ENCODE data around the gene BMPER. TPM values are rescaled to one million over a fixed set of nuclear protein-coding genes. Genes with fewer than 3 reads are reported as not detected.

Gene BMPER
- total RNA-seq, 4 donors from 2014 or later = 0.27 to 0.53 (median 0.34) TPM

- WGBS, 2 donors = 79 to 88% methylated on average over 3 of the region's 3 CpGs
- H3K4me3 ChIP-seq (ENCODE audit: low read depth, poor library complexity, severe bottlenecking) = no peak overlapping the region
- intact Hi-C loops (cut with DNase I; ENCODE audit: low total_unique reads) = no loop called here
- TF ChIP-seq POLR2A (IDR thresholded peaks at IDR 0.05) = no peak
- TF ChIP-seq, protein P1, sequence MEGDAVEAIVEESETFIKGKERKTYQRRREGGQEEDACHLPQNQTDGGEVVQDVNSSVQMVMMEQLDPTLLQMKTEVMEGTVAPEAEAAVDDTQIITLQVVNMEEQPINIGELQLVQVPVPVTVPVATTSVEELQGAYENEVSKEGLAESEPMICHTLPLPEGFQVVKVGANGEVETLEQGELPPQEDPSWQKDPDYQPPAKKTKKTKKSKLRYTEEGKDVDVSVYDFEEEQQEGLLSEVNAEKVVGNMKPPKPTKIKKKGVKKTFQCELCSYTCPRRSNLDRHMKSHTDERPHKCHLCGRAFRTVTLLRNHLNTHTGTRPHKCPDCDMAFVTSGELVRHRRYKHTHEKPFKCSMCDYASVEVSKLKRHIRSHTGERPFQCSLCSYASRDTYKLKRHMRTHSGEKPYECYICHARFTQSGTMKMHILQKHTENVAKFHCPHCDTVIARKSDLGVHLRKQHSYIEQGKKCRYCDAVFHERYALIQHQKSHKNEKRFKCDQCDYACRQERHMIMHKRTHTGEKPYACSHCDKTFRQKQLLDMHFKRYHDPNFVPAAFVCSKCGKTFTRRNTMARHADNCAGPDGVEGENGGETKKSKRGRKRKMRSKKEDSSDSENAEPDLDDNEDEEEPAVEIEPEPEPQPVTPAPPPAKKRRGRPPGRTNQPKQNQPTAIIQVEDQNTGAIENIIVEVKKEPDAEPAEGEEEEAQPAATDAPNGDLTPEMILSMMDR (IDR thresholded peaks at IDR 0.05) = no peak
- DNase-seq (ENCODE audit: low spot score in 2 of 2) = no peak
These were observed 65.8 kb downstream of the BMPER start for GRCh38 chr7:33971106-33971505.

DNA sequence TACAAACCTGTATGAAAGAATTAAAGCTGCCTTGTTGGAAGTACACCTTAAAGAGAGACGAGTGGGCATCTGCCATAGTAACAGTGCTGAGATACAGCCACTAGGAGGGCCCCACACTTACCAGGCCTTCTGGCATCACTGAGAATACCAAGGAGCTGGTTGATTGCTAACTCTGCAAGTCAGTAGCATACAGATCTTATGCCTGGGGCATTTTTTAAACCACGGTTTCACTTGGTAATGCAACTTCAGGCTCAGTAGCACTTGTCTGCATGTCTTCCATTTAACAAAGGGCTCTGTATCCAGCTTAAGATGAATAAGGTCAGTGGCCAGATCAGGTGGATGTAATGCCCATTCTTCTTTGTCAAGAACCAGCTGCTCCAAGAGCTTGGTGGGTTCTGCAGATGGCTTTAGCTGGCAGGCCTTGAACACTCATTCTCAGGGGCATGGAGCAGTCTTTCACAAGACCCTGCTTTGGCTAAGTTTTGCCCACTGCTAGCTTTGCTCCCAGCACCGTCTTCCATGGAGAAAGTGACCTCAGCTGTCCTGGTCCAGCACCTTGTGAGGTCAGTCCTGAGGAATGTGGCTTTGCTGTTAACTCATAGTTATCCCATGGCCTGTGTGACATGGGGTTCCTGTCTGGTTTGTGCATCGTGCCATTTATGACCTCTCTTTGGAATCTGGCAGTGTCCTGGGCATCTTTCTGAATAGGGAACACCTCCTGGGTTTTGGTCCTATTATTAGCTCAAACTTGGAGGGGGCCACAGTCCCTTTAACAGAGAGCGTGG, 68.1 kb downstream of the BMPER start:
- 71 to 80% methylated on average over 5 of the region's 5 CpGs for WGBS, 2 donors
- TF ChIP-seq, protein P1 (IDR thresholded peaks at IDR 0.05) = no peak
- no peak for TF ChIP-seq POLR2A (IDR thresholded peaks at IDR 0.05)
- no peak for DNase-seq (ENCODE audit: low spot score in 2 of 2)
- intact Hi-C loops (cut with DNase I; ENCODE audit: low total_unique reads) = no loop called here
- no peak overlapping the region for H3K4me3 ChIP-seq (ENCODE audit: low read depth, poor library complexity, severe bottlenecking)

DNA sequence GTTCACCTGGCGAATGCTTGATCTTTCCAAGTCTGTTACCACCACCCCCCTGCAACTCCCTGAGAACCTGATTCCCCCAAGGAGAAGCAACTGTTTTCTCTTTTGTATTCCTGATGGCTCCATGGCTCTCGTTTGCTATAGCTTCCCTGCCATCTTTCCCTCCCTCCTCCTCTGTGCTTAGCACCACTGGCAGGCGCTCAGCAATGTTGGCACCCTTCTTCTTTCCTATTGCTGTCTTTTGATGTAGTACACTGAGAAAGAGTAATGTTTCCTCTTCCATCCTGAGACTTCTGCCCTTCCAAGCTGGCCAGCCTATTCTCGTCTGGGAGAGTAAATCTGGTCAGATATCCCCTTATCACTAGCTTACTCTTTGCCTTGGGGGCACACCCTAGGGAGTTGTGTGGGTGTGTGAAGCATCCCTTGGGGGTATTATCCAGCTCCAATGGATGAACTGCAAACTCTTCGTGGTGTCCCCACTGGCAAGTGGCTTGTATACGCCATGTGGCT, 74.0 kb downstream of the BMPER start:
- DNase-seq (ENCODE audit: low spot score in 2 of 2) = no peak
- WGBS, 2 donors = 72 to 74% methylated on average over 6 of the region's 6 CpGs

GRCh38 chr7:33979807-33980355, 74.5 kb downstream of the BMPER start:
- WGBS, 2 donors = 61 to 80% methylated on average over 8 of the region's 8 CpGs
- DNase-seq (ENCODE audit: low spot score in 2 of 2) = no peak
- TF ChIP-seq, protein P1 (IDR thresholded peaks at IDR 0.05) = no peak
- TF ChIP-seq POLR2A (IDR thresholded peaks at IDR 0.05) = no peak
- intact Hi-C loops (cut with DNase I; ENCODE audit: low total_unique reads) = no loop called here
- H3K4me3 ChIP-seq (ENCODE audit: low read depth, poor library complexity, severe bottlenecking) = no peak overlapping the region

More for the DNA sequence above, 74.0 kb downstream of the BMPER start:
- TF ChIP-seq, protein P1 (IDR thresholded peaks at IDR 0.05) = no peak
- no peak for TF ChIP-seq POLR2A (IDR thresholded peaks at IDR 0.05)
- H3K4me3 ChIP-seq (ENCODE audit: low read depth, poor library complexity, severe bottlenecking) = no peak overlapping the region
- intact Hi-C loops (cut with DNase I; ENCODE audit: low total_unique reads) = no loop called here

- DNase-seq (ENCODE audit: low spot score in 2 of 2) = no peak
- WGBS, 2 donors = 82 to 83% methylated on average over 3 of the region's 3 CpGs
- intact Hi-C loops (cut with DNase I; ENCODE audit: low total_unique reads) = no loop called here
- TF ChIP-seq, protein P1 (IDR thresholded peaks at IDR 0.05) = no peak
- H3K4me3 ChIP-seq (ENCODE audit: low read depth, poor library complexity, severe bottlenecking) = no peak overlapping the region
These were observed 75.9 kb downstream of the BMPER start for GRCh38 chr7:33981226-33981625.

All from lower leg skin (tissue), 4 donors.